Effector memory CD8-positive, alpha-beta T cell (primary cell): ENCODE data around the gene SLC16A8.

ENCODE experiments used
- ATAC-seq: fragments of 150-1000 bp; cut with Tn5 transposase; replicated peaks from 2 replicates; pipeline ENCODE4 v1.10.0; 2021; ENCODE audit warnings: mild to moderate bottlenecking, moderate library complexity
- DNase-seq, 3 experiments: peaks; one replicate each; pipeline ENCODE4 v3.0.0; 2021
- H3K27ac Mint-ChIP-seq, 2 donors: one replicate each; pipeline ENCODE4 v1.8.0; 2022; ENCODE audit warnings: mild to moderate bottlenecking in 2 of 2, mixed read lengths in 2 of 2, moderate library complexity in 2 of 2
- H3K27me3 Mint-ChIP-seq, 2 donors: one replicate each; pipeline ENCODE4 v1.8.0; 2022; ENCODE audit warnings: mixed read lengths in 2 of 2
- H3K36me3 Mint-ChIP-seq: one replicate; pipeline ENCODE4 v1.8.0; 2022; ENCODE audit warnings: mild to moderate bottlenecking, moderate library complexity, mixed read lengths; ENCODE audit not compliant: insufficient read depth
- H3K4me1 Mint-ChIP-seq, 2 donors: one replicate each; pipeline ENCODE4 v1.8.0; 2022; ENCODE audit warnings: low read depth in 2 of 2, mixed read lengths in 2 of 2
- H3K4me3 Mint-ChIP-seq, 2 donors: one replicate each; pipeline ENCODE4 v1.8.0; 2022; ENCODE audit warnings: mild to moderate bottlenecking in 2 of 2, mixed read lengths in 2 of 2, moderate library complexity in 2 of 2
- H3K9me3 Mint-ChIP-seq, 2 donors: one replicate each; pipeline ENCODE4 v1.8.0; 2022; ENCODE audit warnings: mixed read lengths in 2 of 2

The SLC16A8 gene

GRCh38 chr22:38077595-38077994 is 6.4 kb downstream of the SLC16A8 start:
- no peak for ATAC-seq
- Mint-ChIP-seq H3K4me3 (no peak overlapping the region), H3K4me1 (peaks cover 1 to 5% of the 10 kb centered on the region in 2 donors), H3K27ac (no peak overlapping the region), H3K27me3 (peaks cover 14 to 26% of the 10 kb centered on the region in 2 donors), H3K36me3 (peaks cover 7% of the 10 kb centered on the region), H3K9me3 (no peaks in the 10 kb centered on the region)
- DNase-seq: no peak

DNA sequence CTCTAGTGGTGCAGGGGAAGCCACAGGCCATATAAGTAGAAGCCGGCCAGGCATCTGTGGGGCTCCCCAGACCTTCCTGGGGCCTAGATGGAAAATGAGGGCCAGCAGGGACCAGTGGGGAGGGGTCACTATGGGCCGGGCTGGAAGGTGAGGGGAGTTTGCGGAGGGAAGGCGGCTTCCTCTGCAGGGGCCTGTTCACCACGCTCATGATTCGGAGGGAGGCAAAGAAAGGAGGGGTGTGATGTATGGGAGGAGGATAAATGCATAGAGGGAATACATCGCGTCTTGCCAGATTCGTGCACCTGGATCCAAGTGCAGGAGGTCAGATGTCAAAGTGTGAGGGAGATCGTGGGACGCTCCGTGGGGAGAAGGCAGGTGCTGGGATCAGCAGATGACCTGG is 6.9 kb downstream of the SLC16A8 start:
- DNase-seq (no peak), ATAC-seq (no peak)
- Mint-ChIP-seq H3K4me3 (no peak overlapping the region), H3K27ac (no peak overlapping the region), H3K36me3 (peaks cover 7% of the 10 kb centered on the region), H3K9me3 (no peaks in the 10 kb centered on the region), H3K4me1 (peaks cover 0 to 5% of the 10 kb centered on the region in 2 donors), H3K27me3 (peaks cover 9 to 22% of the 10 kb centered on the region in 2 donors)

GRCh38 chr22:38075961-38076360 is 8.0 kb downstream of the SLC16A8 start:
- H3K27me3 Mint-ChIP-seq: peaks cover 9 to 16% of the 10 kb centered on the region in 2 donors
- H3K9me3 Mint-ChIP-seq: no peaks in the 10 kb centered on the region

GRCh38 chr22:38075105-38075825 is 8.7 kb downstream of the SLC16A8 start:
- no peak overlapping the region for H3K4me3 Mint-ChIP-seq
- no peak overlapping the region for H3K27ac Mint-ChIP-seq
- no peaks in the 10 kb centered on the region for H3K9me3 Mint-ChIP-seq
- ATAC-seq (no peak), DNase-seq (no peak)
- H3K36me3 Mint-ChIP-seq: peaks cover 7% of the 10 kb centered on the region
- H3K4me1 Mint-ChIP-seq: peaks cover 0 to 5% of the 10 kb centered on the region in 2 donors
- H3K27me3 Mint-ChIP-seq: peaks cover 7 to 13% of the 10 kb centered on the region in 2 donors

More at GRCh38 chr22:38075961-38076360, 8.0 kb downstream of the SLC16A8 start:
- Mint-ChIP-seq H3K4me3 (no peak overlapping the region), H3K4me1 (peaks cover 0 to 5% of the 10 kb centered on the region in 2 donors), H3K27ac (no peak overlapping the region), H3K36me3 (peaks cover 7% of the 10 kb centered on the region)
- DNase-seq: no peak
- no peak for ATAC-seq

- Mint-ChIP-seq H3K4me3 (no peak overlapping the region), H3K4me1 (peaks cover 0 to 5% of the 10 kb centered on the region in 2 donors), H3K9me3 (no peaks in the 10 kb centered on the region), H3K27ac (no peak overlapping the region), H3K36me3 (peaks cover 7% of the 10 kb centered on the region), H3K27me3 (peaks cover 0 to 5% of the 10 kb centered on the region in 2 donors)
- DNase-seq (no peak), ATAC-seq (no peak)
These were observed 9.5 kb downstream of the SLC16A8 start for GRCh38 chr22:38074181-38075104.

- Mint-ChIP-seq H3K36me3 (peaks cover 7% of the 10 kb centered on the region), H3K27ac (no peak overlapping the region), H3K4me3 (no peak overlapping the region), H3K9me3 (no peaks in the 10 kb centered on the region), H3K27me3 (no peaks in the 10 kb centered on the region), H3K4me1 (peaks cover 0 to 5% of the 10 kb centered on the region in 2 donors)
- ATAC-seq (no peak), DNase-seq (no peak)
These were observed 10.5 kb downstream of the SLC16A8 start for GRCh38 chr22:38073150-38074130.

- Mint-ChIP-seq H3K27me3 (no peaks in the 10 kb centered on the region), H3K36me3 (peaks cover 10% of the 10 kb centered on the region), H3K9me3 (no peaks in the 10 kb centered on the region), H3K4me3 (no peak overlapping the region), H3K27ac (no peak overlapping the region), H3K4me1 (peaks cover 0 to 5% of the 10 kb centered on the region in 2 donors)
- ATAC-seq (no peak), DNase-seq (no peak)
These were observed 11.4 kb downstream of the SLC16A8 start for GRCh38 chr22:38072322-38073149.

GRCh38 chr22:38071421-38072321 is 12.3 kb downstream of the SLC16A8 start:
- DNase-seq: no peak
- H3K4me1 Mint-ChIP-seq: no peaks in the 10 kb centered on the region
- H3K27ac Mint-ChIP-seq: peak overlapping the region in 1 of 2 donors; percentile 31
- ATAC-seq: no peak
- H3K27me3 Mint-ChIP-seq: no peaks in the 10 kb centered on the region
- H3K9me3 Mint-ChIP-seq: no peaks in the 10 kb centered on the region
- peaks cover 9% of the 10 kb centered on the region for H3K36me3 Mint-ChIP-seq
- H3K4me3 Mint-ChIP-seq: no peak overlapping the region

GRCh38 chr22:38070250-38070921 is 13.6 kb downstream of the SLC16A8 start:
- Mint-ChIP-seq H3K27me3 (no peaks in the 10 kb centered on the region), H3K36me3 (peaks cover 9% of the 10 kb centered on the region), H3K27ac (peak overlapping the region in 1 of 2 donors; percentile 31), H3K9me3 (no peaks in the 10 kb centered on the region), H3K4me3 (no peak overlapping the region), H3K4me1 (peaks cover 0 to 2% of the 10 kb centered on the region in 2 donors)
- DNase-seq: no peak
- ATAC-seq: no peak

DNA sequence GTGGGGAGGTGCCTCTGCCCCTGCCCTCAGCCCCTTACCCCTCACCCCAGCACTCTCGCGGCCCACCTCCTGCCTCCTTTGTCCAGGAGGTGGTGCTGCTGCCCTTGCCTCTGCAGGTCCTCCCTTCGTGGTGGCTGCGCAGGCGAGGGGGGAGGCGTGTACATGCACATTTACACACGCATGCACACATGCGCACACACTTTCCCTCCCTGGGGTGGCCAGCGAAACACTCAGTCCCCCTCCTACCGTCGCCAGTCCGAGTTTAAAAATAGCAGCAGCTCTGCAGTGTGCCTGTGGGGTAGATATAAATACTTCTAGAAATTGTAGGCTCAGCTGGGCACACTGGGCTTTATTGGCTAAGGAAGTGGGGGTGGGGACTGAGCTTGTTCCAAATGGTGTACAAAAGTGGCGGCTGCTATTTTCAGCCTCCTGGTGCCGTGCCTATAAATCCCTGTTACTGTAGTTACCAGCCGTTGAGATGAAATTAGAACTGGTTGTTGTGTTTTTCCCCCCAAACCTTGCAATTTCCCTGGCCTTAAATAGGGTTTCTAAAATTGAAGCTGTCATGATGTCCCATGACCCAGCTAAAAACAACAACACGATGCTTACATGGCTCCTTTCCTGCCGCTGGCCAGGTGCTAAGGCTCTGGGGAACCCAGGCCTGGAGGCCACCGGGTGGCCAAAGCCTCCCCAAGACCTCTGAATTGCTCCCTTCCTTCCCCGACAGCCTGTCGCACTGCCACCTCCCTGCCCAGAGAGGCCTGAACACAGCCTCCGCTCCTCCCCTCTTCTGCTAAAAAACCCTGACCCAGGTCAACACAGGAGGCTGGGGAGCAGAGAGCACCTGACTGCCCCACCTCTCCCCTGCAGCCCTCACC is 14.4 kb downstream of the SLC16A8 start:
- Mint-ChIP-seq H3K27ac (no peak overlapping the region), H3K4me3 (no peak overlapping the region), H3K36me3 (peaks cover 16% of the 10 kb centered on the region), H3K9me3 (no peaks in the 10 kb centered on the region), H3K4me1 (peaks cover 0 to 2% of the 10 kb centered on the region in 2 donors), H3K27me3 (no peaks in the 10 kb centered on the region)
- no peak for DNase-seq
- ATAC-seq: no peak
